A172 (cell line): ENCODE measurements around the gene NFKB2. TPM values are rescaled to one million over a fixed set of nuclear protein-coding genes. Genes with fewer than 3 reads are reported as not detected.

ENCODE experiments used
- DNase-seq: peaks from one replicate; pipeline ENCODE4 v3.0.0-alpha.2; 2015; ENCODE audit warnings: low spot score
- total RNA-seq: library from RNA; depleted of rRNA; stranded (reverse); fragments of >200 nt; shearing (Covaris generic); gene quantifications from 2 replicates; pipeline ENCODE4 v1.2.3, GENCODE V29; 2014

NFKB2 gene
- total RNA-seq, 1 experiment from 2014 or later, result 63.0 TPM

- no peak for DNase-seq
Measured at GRCh38 chr10:102422545-102423129, 27.1 kb downstream of the NFKB2 start.

DNA sequence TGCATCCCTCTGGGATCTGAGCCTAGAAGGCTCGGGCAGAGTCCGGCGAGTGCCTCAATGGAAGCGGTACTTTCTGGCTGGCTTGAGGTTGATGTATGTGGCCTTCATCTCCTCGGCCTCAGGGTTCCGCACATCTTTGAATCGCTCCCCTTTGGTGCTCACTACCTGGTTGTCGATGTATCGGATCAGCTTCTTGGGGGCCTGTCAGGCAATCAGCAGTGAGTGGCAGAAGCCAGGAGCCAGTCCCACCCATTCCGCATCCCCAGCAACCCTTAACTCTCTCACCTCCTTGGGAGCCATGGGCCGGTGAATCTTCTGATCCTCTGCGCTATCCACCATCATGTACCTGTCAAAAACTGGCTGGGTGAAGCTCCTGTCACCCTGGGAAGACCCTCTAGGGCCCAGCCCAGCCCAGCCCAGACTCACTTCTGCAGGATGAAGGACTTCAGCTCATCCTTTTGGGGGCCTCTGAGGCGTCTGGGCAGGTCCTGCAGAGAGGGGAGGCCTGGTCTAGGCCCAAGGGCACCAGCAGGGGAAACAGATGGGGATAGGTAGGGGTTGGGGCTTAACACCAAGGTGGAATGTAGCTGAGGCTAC is 28.0 kb downstream of the NFKB2 start:
- DNase-seq, result no peak

DNA sequence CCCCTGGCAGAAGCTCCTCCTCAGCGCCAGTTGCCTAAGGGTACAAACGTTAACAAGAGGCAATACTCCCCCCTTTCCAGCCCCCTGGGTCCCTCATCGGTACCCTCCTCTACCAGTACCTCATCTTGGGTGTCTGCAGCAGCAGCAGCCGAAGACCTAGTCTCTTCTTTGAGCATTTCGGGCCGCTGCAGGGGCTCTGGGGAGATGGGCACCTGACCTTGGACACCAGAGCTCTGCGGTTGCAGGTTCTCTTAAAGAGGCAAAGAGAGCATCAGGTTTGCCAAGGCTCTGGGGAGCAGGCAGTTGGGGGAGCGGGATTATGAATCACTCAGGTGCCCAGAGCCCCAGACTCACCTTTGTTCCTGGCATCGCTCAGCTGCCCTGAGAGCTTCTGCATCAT is 28.6 kb downstream of the NFKB2 start:
- DNase-seq, result no peak

- DNase-seq, result no peak
Measured at GRCh38 chr10:102424916-102425315, 29.4 kb downstream of the NFKB2 start.

DNA sequence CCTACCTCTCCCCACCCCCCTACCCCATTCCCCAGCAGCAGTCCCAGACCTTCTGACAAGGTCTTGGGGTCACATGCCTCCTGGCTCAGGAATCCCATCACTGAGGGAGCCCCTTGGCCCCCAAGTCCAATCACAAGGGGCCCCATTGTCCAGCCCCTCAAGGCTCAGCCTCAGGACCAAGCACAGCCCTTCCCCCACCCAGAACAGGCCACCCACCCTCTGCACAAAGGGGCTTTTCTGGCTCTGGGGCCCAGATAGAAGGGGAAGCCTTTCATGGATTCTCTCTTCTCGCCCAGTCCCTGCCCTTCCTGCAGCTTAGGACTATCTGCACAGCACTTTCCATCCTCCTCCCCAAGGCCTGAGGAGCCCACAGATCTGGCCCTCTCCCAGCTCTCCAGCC is 29.9 kb downstream of the NFKB2 start:
- no peak for DNase-seq

- DNase-seq, result peak; percentile 50
Measured at GRCh38 chr10:102426803-102427287, 31.3 kb downstream of the NFKB2 start.

DNA sequence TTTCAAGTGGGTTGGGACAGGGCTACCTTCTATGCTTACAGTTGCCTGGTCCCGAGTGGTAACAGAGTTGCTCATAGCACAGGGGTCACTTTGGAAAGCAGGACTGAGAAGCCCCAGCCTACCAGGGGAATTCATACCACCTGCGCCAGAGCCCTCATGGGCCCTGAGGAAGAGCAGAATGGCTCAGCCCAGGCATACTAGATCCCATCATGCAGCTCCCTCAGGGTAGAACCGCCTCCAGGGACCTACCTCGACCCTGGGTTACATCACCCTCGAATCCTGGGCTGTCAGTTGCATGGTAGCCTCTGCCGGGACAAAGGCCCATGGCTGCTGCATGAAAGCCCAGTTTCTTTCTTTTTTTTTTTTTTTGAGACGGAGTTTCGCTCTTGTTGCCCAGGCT is 34.0 kb downstream of the NFKB2 start:
- no peak for DNase-seq

- peak; percentile 44 for DNase-seq
Measured at GRCh38 chr10:102431452-102432124, 36.1 kb downstream of the NFKB2 start.

DNA sequence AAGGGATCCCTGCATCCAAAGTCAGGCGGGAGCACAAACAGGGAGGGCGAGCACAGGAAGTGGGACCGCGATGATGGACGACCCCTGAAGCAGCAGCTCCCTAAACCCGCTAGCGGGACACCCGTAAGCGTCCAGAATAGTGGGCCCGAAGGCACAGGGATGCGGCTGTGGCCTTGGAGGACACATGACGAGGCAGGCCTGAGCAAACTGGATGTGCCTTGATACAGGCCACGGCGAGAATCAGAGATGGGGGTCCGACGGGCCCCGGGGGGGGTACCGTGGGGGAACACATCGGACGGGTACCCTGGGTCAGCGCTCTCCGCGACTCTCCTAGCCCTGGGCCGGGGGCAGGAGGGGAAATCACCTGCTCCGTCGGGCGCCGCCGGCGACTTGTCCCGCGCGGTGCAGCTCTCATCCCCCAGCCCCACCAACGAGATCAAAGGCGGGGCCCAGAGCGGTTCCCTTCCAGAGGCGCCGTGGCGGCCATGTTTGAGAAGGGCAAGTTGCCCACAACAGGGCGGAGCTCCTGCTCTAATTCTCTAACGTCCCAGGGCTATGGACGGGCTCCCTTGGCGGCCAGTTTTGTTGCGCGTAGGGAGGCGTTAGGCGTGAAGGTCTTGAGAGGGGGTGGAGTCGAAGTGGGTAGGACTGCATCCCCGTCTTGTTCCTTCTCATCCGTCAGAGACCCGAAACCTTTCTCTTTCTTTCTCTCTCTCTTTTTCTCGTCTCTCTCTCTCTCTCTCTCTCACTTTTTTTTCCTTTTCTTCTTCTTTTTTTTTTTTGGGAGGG is 36.9 kb downstream of the NFKB2 start, which contains the start of gene CUEDC2:
Gene CUEDC2, minus strand, starts transcription at position 413 of the 789 bp plus-strand sequence. CDS start 7,386 bp downstream, outside the sequence.
- peak; percentile 95 for DNase-seq

DNA sequence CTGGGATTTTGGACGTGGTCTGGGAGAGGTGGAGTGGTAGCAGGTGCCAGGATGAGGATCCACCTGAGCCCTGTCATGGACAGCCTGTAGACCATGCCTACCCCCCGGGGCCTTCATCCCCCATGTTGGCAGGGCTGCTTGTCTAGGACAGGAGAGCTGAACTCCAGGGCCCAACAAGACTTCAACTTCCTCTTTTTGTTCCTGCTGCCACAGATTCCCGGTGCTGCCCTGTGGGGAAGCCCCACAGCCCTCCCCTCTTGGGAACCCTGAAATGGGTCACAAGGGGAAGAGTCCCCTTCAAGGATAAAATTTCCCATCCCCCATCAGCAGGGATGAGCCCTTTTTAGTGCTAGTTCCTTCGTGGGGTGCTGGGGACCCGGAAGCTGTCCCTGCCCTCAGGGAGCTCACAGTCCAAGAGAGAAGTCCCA is 38.1 kb downstream of the NFKB2 start:
- DNase-seq, result no peak

GRCh38 chr10:102434394-102435132 is 39.1 kb downstream of the NFKB2 start:
- DNase-seq, result no peak

- no peak for DNase-seq
Measured at GRCh38 chr10:102435133-102435497, 39.6 kb downstream of the NFKB2 start.

DNA sequence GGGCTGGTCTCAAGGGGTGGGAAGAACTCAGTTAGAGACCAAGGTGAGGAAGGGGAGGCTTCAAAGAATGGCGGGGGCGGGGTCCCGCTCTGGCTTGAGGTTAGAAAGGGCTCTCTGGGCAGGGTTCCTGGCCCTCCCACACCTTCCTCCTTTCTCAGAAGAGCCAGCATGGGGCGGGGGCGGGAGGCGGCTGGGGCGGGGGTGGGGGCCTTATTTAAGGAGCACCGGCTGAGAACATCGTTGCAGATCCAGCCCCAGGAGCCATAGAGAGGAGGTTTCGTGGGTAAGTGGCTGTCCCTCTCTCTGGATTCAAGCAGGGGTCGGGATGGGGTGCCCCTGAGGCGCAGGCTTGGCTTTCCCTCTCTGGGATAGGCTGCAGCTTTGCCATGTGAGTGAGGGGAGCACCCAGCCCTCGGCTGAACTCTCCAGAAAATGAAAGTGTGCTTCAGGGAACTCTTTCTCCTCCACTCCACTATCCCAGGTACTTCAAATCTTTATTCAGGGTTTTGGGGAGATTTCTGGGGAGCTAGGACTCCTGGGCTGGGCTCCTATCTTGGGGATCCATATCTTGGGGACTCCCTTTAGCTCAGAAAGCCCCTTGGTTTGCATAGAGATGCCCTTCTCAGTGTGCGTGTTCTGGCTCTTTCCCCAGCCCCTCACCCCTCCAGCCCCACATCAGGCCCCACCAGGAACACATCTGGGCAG is 40.2 kb downstream of the NFKB2 start:
- DNase-seq, result no peak

DNA sequence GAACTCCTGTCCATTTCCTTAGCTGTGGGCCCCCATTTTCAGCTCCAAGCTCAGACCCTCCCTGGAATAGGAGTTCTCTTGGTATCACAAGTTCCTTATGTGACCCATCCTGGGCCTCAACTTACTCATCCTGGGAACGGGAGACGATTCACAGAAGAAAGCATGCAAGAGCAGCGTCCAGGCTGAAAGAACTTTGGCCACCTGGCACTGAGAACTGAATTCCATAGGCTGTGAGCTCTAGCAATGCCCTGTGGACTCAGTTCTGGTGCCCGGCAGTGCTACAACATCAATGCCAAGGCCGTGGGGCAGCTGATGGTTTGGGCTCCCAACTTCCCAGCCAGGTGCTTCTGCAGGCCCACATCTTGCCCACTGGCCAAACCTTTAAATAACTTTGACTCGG is 40.8 kb downstream of the NFKB2 start:
- DNase-seq, result no peak

DNA sequence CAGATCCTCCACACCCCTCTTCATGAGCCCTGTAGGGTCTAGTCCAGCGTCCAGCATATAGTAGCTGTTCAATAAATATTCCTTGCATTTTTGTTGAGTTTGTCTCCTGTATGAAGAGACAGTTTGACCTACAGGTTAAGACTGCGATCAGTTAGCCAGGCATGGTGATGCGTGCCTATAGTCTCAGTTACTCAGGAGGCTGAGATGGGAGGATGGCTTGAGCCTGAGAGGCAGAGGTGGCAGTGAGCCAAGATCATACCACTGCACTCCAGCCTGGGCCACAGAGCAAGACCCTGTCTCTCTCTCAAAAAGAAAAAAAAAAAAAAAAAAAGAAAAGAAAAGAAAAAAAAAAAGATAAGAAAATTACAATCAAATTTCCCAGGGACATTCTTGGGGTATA is 42.0 kb downstream of the NFKB2 start:
- no peak for DNase-seq

DNA sequence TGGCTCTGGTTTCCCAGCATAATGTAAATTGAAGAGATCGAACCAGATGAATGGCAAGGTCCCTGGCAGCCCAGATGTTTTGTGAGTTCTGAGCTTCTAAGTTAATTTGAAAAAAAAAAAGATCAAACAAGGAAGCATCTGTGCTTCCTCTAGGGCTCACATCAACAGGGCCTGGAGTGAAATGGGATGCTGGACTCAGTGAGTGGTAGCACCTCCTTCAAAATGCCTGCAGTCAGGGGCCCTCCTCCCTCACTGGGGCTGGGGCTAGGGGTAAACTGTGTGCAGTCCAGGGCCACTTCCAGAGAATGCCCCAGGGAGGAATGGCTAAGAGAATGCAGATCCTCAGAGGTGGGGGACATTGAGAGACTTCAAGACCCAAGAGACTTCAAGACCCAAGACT is 42.9 kb downstream of the NFKB2 start:
- DNase-seq, result no peak

DNA sequence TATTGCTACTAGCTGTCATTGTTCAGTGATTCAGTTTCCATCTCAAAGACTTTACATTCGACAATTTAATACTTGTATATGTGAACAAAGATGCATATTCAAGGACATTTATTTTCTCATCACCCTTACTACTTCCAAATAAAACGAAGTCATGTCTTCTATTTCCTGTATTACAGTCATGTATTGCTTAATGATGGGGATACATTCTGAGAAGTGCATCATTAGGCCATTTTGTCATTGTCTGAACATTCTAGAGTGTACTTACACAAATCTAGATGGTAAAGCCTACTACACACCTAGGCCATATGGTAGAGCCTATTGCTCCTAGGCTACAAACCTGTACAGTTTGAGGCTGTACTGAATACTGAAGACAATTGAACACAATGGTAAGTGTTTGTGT is 49.3 kb downstream of the NFKB2 start:
- DNase-seq, result no peak

- DNase-seq, result peak; percentile 24
Measured at GRCh38 chr10:102449321-102450123, 54.0 kb downstream of the NFKB2 start.

- DNase-seq, result no peak
Measured at GRCh38 chr10:102450124-102450373, 54.5 kb downstream of the NFKB2 start.

- DNase-seq, result no peak
Measured at GRCh38 chr10:102450374-102451104, 55.0 kb downstream of the NFKB2 start.
